Measurements from ENCODE around the gene HAND2.

Gene HAND2

DNA sequence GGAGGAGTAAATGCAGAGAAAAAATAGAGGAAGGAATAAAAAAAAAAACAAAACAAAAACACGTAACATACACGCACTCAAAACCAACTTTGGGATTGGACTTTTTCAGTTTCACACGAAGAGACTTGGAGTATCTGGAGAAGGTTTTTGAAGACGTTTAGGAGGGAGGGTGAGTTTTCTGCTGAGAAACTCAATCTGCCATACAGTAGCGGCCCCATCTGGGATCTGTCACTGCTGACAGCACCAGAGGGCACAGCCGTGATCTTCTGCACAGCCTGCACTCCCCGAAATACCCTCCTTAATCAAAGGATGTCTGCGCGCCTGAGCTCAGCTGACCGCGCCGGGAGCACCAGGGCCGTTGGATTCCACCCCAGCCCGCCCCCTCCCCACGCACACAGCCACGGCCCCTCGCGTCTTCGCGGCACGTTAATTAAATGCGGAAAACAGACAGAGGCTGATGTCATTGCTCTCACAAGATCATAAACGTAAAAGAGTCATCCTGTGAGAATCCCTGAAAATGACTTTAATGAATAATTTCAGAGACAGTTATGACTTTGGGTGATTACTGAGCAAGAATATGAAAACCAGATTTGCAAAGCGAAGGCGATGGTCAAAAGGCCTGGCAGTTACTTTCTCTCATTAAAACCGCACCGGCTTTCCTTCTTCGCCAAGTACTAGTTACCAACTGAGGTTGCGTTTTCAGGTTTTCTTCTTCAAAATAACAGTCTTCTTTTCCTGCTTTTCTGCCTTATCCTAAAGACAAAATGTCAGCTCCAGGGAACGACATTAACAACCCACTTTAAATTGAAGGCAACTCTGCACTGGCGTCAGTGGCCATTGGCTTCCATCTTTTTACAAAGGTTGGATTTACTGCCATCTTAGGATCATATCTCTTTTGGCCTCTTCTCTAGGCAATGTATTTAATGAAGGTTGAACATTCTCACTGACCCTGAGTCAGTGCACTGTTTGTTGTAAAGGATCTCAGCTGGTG, 10.6 kb downstream of the HAND2 start:
- no peak for DNase-seq (ENCODE audit: low spot score)

DNA sequence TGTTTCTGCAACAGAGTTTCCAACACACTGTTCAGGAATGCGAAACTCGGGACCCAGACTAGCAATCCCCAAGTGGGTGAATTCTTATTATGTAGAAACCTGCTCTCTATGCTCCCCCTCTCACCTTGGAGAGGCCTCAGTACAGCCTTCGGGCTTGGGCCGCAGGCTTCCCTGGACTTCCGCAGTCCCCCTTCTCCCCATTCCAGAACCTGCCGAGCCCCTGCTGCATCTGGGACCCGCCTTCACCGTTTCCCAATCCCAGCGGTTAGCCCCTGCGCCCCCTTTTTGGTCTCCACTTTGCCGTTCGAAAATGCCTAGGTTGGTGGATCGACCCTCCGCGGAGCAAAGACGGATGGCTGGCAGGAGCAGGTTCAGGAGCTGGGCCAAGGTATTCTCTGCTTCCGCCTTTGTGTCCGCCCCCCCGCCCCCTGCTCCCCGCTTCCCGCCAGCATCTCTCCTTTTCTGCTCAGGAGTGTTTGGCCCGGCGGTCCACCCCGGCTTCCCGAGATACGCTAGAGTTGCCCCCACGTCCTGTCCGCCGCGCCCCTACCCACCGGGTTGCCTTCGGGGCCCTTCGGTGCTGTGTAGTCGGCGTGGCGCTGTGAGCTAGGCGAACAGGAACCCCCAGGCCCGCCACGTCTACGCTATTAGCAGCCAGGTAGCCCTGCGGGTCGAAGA, 11.5 kb downstream of the HAND2 start:
- no peak for DNase-seq (ENCODE audit: low spot score)

DNA sequence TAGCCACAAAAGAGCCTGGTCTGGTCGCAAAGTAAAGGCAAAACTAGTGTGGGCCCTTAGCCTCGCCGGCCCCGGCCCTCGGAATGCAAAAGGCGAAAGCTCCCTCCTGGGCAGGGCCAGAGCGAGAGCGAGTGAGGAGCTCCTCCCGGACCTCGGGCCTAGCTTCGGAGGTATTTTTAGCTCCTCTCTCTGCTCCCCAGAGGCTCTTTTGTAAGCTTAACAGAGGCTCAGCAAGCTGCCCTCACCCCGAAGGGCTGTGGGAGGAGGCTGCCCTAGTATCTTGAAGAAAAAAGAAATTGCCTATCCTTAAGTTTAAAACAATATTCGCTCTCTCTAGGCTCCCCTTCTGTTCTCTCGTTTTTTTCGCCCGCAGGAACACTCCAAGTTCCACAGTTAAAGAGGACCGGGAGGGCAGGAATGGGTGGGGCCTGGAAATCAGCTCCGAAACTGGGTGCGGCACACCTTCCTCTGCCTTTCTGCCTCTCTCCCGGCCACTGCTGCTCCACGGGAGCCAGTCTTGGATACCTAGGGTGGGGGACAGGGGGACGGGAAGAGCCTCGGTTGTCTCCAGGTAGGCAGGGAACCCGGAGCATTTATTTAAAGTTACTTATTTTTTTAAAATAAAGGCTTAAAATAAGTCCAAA, 12.1 kb downstream of the HAND2 start:
- no peak for DNase-seq (ENCODE audit: low spot score)

DNA sequence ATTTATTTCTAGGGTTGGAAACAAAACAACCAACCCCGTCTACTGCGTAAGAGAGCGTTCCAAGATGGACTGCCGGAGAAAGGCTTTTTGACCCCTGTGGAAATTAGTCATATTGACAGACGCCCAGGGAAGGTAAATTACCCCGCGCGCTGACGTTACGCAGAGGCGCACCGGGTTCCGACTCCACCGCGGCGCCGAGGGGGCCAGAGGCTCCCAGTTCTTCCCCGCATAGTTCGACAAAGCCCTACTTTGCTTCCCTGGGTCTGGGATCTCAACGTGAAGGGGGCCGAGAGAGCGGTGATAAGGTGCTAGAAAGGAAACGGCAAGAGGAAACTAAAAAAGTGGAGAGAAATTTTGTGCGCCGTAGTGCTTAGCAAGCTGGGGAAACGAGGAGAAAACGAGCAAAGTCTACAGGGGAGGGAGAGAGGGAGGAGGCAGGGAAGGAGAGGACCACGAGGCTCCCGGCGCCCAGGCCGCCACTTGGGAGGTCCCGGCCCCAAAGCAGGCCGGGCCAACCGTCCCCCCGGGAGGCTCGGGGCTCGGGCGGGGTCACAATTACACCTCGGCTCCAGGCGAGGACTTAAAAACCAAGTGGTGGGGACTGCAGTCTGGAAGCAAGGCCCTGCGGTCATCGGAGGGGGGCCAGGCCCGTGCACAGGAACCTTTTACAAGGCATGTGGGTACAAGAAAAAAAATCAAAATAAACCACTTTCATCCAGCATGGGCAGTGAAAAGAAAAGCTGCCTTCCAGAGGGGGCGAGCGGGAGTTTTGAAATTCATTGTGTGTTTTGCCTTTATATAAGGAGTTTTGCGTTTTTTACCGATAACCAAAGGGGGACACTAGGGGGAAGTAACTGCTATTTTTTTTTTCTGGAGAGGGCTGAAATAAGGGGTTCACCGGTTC, 13.2 kb downstream of the HAND2 start:
- no peak for DNase-seq (ENCODE audit: low spot score)

DNA sequence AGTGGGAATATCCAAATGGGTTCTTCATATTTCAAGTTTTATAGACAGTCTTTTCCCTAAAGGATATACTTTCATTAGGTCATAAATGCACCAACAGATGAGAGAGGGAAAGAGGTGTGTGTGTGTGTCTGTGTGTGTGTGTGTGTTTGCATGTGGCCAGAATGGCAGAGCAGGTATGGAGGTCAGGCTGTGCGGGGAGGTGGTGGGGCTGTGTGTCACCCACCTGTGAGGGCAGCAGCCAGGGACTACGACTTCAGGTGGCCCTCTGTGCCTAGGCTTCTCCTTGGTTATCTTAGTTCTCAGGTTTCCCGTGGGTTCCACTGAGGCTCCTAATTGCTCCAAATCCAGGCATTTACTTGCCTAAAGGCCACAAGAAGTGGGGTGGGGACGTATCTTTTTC, 14.6 kb downstream of the HAND2 start:
- no peak for DNase-seq (ENCODE audit: low spot score)

DNA sequence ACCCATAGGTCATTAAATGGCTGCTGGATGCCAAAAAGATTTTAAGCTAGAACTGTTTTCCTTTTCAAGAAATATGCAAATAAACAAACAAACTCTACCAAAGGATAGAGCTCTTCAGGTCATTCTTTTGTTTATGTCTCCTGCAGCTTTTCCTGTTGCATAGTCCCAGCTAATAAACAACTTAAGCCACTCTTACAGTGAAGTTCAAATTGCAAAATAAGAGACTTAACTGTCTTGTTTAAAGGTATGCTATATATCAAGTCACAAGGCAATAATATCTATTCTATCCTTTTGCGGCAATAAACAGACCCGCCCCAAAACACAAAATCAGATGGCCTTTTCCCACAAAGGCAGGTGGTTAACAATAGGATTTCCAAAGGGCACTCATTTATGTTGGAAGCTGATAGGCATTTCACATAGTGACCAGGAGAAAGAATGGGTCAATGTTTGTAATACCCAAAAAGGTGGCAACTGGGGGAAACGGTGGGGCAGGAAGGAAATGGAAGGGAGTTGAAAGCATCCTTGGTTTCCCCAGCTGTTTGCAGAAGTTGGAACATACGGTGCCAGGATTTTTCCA, 15.3 kb downstream of the HAND2 start:
- no peak for DNase-seq (ENCODE audit: low spot score)

DNA sequence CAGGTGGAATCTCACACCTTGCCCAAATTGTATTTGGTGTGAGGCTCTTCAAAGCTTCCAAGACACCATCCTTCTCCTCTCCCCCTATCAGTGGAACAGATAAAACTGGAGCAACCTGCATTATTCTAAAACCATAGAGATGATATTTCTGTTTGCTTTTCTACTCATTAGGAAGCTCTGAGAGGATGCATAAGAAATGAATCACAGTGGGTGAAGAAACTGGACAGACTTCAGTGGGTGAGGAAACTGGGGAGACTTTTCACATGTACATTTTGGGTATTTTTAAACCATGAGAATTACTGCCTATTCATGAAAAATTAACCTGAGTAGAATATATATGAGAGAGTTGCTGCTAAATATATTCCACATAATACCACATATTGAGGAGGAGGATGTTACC, 16.4 kb downstream of the HAND2 start:
- no peak for DNase-seq (ENCODE audit: low spot score)

DNA sequence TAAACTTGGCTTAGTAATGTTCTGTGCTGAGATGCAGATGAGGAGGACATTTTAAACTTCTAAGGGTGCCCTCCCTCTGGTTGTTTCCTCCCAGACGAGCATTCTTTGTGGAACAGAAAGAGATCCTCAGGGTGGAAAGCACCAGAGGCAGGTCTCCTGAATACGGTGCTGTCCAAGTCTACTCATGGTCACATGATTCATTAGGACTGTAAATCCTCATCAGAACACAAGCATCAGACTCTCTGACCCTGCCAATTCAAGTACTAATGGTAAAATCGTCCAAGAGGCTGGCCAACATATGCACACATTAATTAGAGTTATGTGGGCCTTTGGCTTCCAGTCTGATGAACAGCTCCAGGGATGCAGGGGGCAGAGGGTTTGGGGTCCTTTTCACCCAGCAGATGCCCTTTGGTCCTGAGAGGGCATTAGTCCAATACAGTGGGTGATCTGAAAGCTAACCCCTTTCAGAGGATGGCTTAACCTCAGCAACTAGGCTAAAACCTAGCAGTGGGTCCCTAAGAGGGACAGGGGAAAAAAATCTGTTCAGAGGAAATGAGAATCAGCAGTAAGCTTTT, 18.2 kb downstream of the HAND2 start:
- DNase-seq (ENCODE audit: low spot score): no peak

DNA sequence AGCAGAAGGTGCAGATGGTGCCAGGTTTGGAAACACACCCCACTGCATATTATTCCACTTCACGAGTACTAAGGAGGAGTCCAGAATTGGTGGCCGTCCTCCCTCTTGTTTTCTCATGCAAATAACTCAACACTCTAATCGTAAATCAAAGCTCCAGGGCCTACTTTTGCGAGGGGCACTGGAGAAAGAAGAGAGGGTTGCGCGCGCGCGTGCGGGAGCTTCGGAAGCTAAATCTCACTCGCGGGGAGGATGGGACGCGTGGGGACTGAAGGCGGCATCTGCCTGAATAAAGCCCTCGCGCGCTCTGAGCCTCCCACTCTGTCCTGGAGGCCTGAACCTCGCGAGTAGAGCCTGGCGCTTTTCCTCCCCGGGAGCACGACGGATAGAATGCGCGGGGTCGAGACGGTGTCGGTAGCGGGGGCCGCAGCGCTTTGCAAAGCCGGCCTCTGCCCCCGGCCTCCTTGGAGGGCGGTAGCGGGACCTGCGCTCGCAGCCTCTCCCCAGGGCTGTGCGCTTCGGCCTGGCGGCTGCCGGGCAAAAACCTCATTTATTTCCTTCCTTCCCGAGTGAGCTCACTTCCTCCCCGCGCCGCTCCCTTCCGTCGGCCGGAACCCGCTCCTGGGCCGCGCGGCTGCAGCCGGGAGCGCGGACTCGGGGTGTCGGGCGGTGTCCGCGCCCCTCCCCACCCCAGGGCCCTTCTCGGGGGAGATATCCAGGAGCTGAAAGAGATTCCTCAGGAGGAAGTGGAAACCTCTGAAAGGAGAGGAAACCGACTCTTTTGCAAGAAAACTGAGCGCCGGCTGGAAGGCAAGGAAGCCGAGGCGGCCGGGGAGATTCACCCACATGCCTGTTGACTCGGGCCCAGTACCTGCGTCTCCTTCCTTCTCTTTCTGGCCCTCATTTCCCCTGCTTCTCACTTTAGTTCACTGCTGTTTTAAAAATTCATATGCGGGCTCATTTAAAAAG, 20.7 kb downstream of the HAND2 start:
- no peak for DNase-seq (ENCODE audit: low spot score)

DNA sequence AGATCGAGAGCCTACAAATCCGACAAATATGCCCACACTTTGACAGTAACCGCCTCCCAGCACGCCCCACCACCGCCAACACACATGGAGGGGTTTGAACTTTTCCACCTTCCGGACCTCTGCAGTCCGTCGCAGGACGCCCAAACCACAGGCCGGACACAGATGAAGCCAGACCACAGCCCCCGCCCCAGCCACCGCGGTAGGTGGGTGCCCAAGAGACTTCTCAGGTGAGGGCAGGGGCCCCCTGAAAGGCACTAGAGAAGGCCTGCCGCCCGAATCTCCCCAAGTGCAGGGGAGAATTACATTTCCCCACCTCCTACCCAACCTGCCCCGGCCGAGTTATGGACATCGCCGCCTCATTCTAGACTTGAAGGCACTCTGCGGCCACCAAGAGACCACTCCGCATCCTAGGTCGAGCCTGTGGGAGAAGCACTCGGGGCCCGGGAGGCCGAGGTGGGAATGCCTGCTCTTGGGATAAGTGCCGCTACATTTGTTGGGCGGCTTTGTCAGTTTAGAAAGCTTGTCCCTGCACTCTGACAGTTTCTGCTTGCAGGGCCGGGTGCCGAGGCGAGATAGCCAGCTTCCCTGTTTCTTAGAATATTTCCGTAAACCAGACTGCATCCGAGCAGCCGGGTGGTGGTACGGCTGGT, 21.5 kb downstream of the HAND2 start:
- DNase-seq (ENCODE audit: low spot score): no peak

DNA sequence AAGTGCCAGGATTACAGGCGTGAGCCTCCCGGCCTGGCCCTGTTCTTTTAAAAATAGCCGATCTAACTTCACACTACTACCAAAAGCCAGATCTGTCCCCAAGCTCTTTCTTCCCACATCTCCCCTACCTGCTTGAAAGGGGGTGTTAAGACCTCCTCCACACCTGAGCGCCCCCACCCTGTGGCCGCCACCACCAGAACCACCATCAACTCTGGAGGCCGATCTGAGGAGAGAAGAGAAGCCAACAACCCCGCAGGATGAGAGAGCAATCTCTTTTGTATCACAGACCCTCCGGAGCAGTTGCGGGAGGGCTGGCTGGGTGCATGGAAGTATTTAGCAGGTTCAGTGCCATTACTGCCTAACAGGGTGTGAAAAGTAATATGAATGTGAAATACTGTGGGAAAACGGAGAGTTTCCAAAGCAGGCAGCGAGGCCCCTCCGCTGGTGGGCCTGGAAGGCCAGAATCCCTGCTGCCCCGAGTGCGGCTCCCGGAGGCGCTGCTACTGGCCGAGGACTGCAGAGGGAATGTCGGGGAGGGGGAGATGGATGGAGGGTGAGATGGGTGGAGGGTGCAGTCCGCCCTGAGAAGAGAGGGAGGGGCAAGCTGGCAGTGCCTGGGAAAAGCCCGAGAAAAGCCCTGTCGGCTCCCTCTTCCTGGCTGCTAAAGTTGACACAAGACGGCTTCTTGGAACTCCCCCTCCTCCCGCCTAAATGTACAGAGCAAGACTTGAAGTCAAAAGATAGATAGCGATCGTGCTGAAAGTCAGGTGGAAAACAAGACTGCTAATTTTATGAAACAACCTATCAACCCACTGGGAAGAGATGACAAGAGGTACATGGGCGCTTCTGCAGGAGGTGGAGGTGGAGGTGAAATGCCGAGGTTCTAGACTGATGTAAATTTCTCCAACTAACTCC, 22.3 kb downstream of the HAND2 start:
- no peak for DNase-seq (ENCODE audit: low spot score)

DNA sequence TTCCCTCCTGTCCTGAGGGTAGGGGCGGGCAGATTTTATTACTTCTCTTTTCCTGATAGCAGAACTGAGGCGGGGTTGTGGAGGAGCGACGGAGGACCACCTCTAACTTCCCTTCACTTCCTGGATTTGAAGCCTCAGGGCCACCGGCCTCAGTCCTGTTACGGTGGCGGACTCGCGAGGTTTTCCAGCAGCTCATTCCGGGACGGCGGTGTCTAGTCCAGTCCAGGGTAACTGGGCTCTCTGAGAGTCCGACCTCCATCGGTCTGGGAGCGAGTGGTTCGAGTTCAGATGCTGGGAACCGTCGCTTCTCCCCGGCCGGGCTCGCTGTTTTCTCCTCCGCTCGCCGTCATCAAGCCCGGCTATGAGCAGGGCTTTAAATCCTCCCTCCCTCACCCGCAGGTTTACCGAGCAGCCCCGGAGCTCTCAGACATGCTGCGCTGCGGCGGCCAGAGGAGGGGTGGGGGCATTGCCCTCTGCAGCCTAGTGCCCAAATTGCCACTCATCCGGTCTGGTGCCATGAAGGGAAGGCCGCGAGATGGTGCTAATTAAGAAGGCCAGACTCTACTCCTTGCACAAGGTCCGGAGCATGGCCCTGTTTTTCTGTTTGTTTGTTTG, 23.3 kb downstream of the HAND2 start:
- DNase-seq (ENCODE audit: low spot score): no peak

DNA sequence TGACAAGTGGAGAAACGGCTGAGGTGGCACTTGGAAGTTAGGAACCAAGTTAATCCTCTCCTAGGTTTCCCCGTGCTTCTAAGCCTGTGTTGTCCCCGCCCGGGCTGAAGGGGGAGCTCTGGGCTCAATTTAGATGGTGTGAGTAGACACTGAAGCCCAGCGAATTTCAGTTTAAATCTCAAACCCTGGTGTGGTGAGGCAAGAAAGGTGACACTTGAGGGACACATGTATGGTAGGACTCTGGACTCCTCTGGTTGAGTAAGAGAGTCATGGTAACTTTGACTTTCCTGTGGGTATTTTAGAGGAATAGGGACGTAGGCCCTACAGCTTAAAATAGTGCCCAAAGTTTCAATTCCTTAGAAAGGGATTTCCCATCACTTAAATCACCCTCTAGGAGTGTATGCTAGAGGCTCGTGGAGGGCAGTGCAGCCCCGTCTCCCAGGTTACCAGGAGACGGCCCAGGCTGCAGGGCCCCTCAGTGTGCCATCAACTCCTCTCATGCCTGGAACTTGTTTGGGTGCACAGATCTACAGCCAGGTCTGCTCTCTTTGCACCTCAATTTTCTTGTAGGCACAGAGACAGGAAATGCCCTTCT, 24.0 kb downstream of the HAND2 start:
- DNase-seq (ENCODE audit: low spot score): peak; percentile 61

DNA sequence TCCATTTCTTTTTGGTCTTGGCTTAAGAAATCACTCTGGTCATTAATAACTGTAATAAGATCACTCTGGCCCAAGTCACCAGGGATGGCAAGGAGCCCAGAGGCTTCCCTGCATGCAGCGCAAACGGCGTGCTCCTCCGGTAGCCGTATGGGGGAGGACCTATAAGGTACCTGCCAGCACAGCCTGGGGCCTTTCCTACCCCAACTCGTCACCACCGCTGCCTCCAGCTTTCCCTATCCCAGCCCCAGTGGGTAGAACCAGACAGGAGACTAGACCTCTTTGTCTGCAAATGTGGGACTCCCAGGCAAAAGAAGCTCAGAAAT, 25.9 kb downstream of the HAND2 start:
- DNase-seq (ENCODE audit: low spot score): no peak

DNA sequence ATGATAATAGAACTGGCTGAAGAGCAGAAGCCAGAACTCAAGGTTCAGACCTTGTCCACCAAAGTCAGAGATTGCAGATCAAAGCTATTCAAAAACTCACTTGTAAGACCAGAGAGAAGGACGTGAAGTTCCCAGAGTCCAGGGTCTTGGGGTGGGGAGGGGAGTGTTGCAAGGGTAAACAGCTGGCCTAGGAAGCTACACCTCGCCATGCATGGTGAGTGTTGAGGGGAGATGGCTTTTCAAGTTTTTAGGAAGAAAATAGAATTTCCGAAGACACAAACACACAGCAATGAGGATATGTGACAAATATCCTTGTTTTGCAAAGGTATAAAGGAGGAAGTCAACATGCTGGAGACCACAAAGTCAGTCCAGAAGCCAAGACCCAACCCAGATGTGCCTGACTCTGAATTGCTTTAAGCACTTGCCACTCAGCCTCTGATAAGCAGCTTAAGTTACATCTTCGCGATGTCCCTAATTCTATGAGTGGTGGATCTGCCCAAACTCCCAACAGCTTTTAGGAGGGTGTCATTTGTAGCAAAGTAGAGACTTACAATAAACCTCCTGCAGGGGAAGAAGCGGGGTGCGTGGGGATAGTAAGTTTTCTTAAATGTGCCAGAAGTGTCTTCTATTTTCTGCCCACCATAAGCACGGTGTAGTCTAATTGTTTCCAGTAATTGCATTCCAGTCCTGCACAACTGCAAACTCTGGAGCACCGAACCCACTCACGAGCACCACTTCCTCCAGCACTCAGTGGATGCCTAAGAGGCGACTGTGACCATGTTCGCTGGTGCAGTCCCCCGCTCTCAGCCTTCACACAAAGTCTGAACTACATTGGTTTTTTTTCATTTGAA, 26.5 kb downstream of the HAND2 start:
- DNase-seq (ENCODE audit: low spot score): no peak

DNA sequence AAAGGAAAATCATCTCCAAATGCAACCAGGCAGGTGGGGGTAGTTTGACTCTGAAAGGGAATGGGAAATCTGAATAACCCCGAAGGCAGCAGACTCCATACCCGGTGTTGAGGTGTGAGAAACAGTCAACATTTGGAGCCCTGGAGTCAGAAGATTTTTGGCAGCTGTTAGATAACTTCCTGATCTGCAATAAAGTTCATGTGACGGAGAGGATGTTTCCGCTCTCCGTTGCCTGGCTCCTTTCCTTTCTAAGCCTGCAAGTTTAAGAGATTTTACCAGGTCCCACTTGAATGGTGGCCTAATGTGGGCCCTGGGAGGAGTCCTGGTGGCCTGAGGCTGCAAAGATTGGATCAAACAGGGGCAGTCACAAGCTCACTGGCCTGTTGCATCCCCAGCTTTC, 27.7 kb downstream of the HAND2 start:
- DNase-seq (ENCODE audit: low spot score): no peak
